Skeletal muscle satellite cell (primary cell): ENCODE measurements around the gene SKIC8.
A peak's percentile ranks its signal among the peaks of the same experiment; 100 is the strongest.
"Not testable (repeated sequence)": the region's sequence is repeated elsewhere in the genome, so short reads cannot be mapped to it uniquely, and the experiment has no call there.

Experiments used
- H3K27me3 ChIP-seq: 2 replicates; pipeline ENCODE4 v1.7.0; 2013; ENCODE audit warnings: low read length; ENCODE audit not compliant: control insufficient read depth, insufficient read depth
- H3K36me3 ChIP-seq: 2 replicates; pipeline ENCODE4 v1.7.0; 2013; ENCODE audit warnings: mild to moderate bottlenecking, control low read depth, low read length; ENCODE audit not compliant: insufficient read depth
- H3K4me1 ChIP-seq: 2 replicates; pipeline ENCODE4 v1.7.0; 2013; ENCODE audit warnings: low read length; ENCODE audit not compliant: control insufficient read depth, insufficient read depth
- H3K4me2 ChIP-seq: 2 replicates; pipeline ENCODE4 v1.7.0; 2013; ENCODE audit warnings: mild to moderate bottlenecking, low read length
- H3K4me3 ChIP-seq: 2 replicates; pipeline ENCODE4 v1.7.0; 2013; ENCODE audit warnings: low read length
- H3K9ac ChIP-seq: 2 replicates; pipeline ENCODE4 v1.7.0; 2013; ENCODE audit warnings: mild to moderate bottlenecking, low read depth, low read length, moderate library complexity
- H3K9me3 ChIP-seq: replicated peaks from 2 replicates; pipeline ENCODE4 v1.7.0; 2013; ENCODE audit warnings: mild to moderate bottlenecking, control low read depth, low read length

Gene SKIC8

DNA sequence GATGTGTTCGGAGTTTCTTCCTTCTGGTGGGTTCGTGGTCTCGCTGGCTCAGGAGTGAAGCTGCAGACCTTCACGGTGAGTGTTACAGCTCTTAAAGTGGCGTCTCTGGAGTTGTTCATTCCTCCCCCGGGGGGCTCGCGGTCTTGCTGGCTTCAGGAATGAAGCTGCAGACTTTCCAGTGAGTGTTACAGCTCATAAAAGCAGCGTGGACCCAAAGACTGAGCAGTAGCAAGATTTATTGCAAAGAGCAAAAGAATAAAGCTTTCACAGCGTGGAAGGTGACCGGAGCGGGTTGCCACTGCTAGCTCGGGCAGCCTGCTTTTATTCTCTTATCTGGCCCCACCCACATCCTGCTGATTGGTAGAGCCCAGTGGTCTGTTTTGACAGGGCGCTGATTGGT is 54.0 kb downstream of the SKIC8 start:
- not testable (repeated sequence) for H3K4me3 ChIP-seq, H3K4me1 ChIP-seq, H3K9me3 ChIP-seq, H3K36me3 ChIP-seq, H3K27me3 ChIP-seq, H3K9ac ChIP-seq, H3K4me2 ChIP-seq

DNA sequence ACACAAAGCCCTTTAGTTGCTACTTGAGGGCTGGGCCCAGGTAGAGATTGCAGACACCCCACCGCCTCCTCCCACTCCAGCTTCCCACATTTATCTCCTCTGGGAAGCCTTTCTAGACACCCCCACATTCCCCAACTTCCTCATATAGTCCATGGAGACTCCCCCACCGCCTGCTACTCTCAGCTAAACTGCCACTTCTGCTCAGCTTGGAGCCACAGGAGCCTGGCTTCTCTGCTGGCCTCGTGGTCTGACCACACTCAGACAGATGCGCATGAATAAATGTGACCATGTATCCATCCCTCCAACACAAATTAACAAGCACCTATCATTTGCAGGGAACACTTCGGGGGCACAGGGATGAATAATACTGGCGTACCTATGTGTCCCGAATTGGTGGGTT is 54.5 kb downstream of the SKIC8 start:
- no peak overlapping the region for H3K4me3 ChIP-seq
- H3K4me2 ChIP-seq = no peak overlapping the region
- H3K9me3 ChIP-seq = no peaks in the 10 kb centered on the region
- H3K4me1 ChIP-seq = no peaks in the 10 kb centered on the region
- no peaks in the 10 kb centered on the region for H3K36me3 ChIP-seq
- H3K27me3 ChIP-seq = peaks cover 7% of the 10 kb centered on the region
- H3K9ac ChIP-seq = no peak overlapping the region

- no peak overlapping the region for H3K9ac ChIP-seq
- H3K27me3 ChIP-seq = peaks cover 7% of the 10 kb centered on the region
- H3K4me3 ChIP-seq = no peak overlapping the region
Observed at GRCh38 chr15:78244101-78244500, 55.3 kb downstream of the SKIC8 start.

GRCh38 chr15:78243491-78243941 is 55.9 kb downstream of the SKIC8 start:
- peak overlapping the region; percentile 47 for H3K4me2 ChIP-seq
- H3K4me3 ChIP-seq = no peak overlapping the region
- no peak overlapping the region for H3K9ac ChIP-seq
- peaks cover 7% of the 10 kb centered on the region for H3K27me3 ChIP-seq
- H3K36me3 ChIP-seq = no peaks in the 10 kb centered on the region
- no peaks in the 10 kb centered on the region for H3K4me1 ChIP-seq
- H3K9me3 ChIP-seq = no peaks in the 10 kb centered on the region

More at GRCh38 chr15:78244101-78244500, 55.3 kb downstream of the SKIC8 start:
- no peaks in the 10 kb centered on the region for H3K9me3 ChIP-seq
- no peaks in the 10 kb centered on the region for H3K36me3 ChIP-seq
- no peak overlapping the region for H3K4me2 ChIP-seq
- no peaks in the 10 kb centered on the region for H3K4me1 ChIP-seq

- Histone ChIP-seq H3K27me3 (peaks cover 7% of the 10 kb centered on the region), H3K36me3 (no peaks in the 10 kb centered on the region), H3K4me1 (no peaks in the 10 kb centered on the region), H3K4me3 (no peak overlapping the region), H3K4me2 (no peak overlapping the region), H3K9ac (no peak overlapping the region), H3K9me3 (no peaks in the 10 kb centered on the region)
Observed at GRCh38 chr15:78243058-78243457, 56.4 kb downstream of the SKIC8 start.

DNA sequence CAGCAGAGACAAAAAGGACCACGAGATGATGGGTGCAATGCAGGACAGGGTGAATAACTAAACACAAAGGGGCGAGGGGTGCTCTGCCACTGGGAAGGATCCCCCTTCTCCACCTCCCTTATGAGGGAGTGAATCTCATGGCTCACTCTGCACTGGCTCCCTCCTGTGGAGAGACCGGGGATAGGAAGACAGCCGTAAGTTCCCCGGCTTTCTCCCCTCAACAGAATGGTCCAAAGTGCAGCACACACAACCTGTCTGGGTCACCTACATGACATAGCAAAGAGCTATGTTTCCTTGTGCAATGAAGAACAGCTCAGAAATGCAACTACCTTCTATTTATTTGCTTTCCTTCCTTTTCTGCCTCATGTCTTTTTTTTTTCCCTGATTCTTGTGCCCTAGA is 57.3 kb downstream of the SKIC8 start:
- Histone ChIP-seq H3K9me3 (no peaks in the 10 kb centered on the region), H3K4me3 (no peak overlapping the region), H3K36me3 (no peaks in the 10 kb centered on the region), H3K4me2 (no peak overlapping the region), H3K9ac (no peak overlapping the region), H3K4me1 (no peaks in the 10 kb centered on the region), H3K27me3 (peaks cover 8% of the 10 kb centered on the region)

DNA sequence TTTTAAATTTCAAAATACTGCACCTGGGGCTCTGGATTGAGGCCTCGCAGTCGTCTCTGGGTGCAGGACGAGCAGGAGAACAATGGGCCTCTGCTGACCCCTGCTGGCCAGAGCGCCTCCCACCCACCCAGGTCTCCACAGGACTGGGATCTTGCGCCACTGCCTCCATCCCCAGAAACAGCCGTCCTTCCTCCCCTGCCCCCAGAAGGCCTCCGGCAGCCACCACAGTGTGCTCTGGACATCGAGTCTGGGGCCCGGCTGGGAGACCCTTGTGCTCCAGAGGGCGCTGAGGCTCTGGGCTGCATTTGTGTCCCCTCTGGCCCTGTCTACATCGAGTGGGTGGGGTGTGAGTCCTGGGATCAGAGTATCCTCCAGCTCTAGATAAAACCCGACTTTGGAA is 58.4 kb downstream of the SKIC8 start:
- no peaks in the 10 kb centered on the region for H3K9me3 ChIP-seq
- H3K4me3 ChIP-seq = no peak overlapping the region
- H3K27me3 ChIP-seq = peaks cover 18% of the 10 kb centered on the region
- H3K4me2 ChIP-seq = no peak overlapping the region
- H3K36me3 ChIP-seq = no peaks in the 10 kb centered on the region
- no peaks in the 10 kb centered on the region for H3K4me1 ChIP-seq
- no peak overlapping the region for H3K9ac ChIP-seq

GRCh38 chr15:78239811-78240210 is 59.6 kb downstream of the SKIC8 start:
- no peak overlapping the region for H3K9ac ChIP-seq
- no peak overlapping the region for H3K4me3 ChIP-seq
- H3K27me3 ChIP-seq = peaks cover 28% of the 10 kb centered on the region
- no peaks in the 10 kb centered on the region for H3K4me1 ChIP-seq
- H3K9me3 ChIP-seq = no peaks in the 10 kb centered on the region
- no peaks in the 10 kb centered on the region for H3K36me3 ChIP-seq
- H3K4me2 ChIP-seq = no peak overlapping the region

- Histone ChIP-seq H3K4me1 (no peaks in the 10 kb centered on the region), H3K27me3 (peaks cover 48% of the 10 kb centered on the region), H3K9me3 (no peaks in the 10 kb centered on the region), H3K36me3 (no peaks in the 10 kb centered on the region), H3K4me2 (no peak overlapping the region), H3K4me3 (no peak overlapping the region), H3K9ac (no peak overlapping the region)
Observed at GRCh38 chr15:78237146-78237545, 62.3 kb downstream of the SKIC8 start.

GRCh38 chr15:78236491-78236890 is 62.9 kb downstream of the SKIC8 start:
- Histone ChIP-seq H3K36me3 (no peaks in the 10 kb centered on the region), H3K9me3 (no peaks in the 10 kb centered on the region), H3K4me2 (no peak overlapping the region), H3K4me1 (no peaks in the 10 kb centered on the region), H3K27me3 (peaks cover 51% of the 10 kb centered on the region), H3K4me3 (no peak overlapping the region), H3K9ac (no peak overlapping the region)

GRCh38 chr15:78234515-78235040 is 64.8 kb downstream of the SKIC8 start, which contains the start of gene ACSBG1:
Gene ACSBG1 (minus strand): TSS chr15:78234565. CDS start chr15:78234501, 64 bp downstream.
- H3K4me3 ChIP-seq = no peak within 1 kb of the TSS
- H3K27me3 ChIP-seq = peaks cover 63% of the 10 kb centered on the region

GRCh38 chr15:78233496-78233895 is 65.9 kb downstream of the SKIC8 start:
- Histone ChIP-seq H3K4me1 (no peaks in the 10 kb centered on the region), H3K4me2 (no peak overlapping the region), H3K9me3 (no peaks in the 10 kb centered on the region), H3K27me3 (peaks cover 69% of the 10 kb centered on the region), H3K36me3 (no peaks in the 10 kb centered on the region), H3K9ac (no peak overlapping the region), H3K4me3 (no peak overlapping the region)

More at GRCh38 chr15:78234515-78235040, 64.8 kb downstream of the SKIC8 start, which contains the start of gene ACSBG1:
- no peaks in the 10 kb centered on the region for H3K36me3 ChIP-seq
- H3K4me2 ChIP-seq = no peak within 1 kb of the TSS
- no peak within 1 kb of the TSS for H3K9ac ChIP-seq
- no peaks in the 10 kb centered on the region for H3K9me3 ChIP-seq
- no peaks in the 10 kb centered on the region for H3K4me1 ChIP-seq
